Activated CD4-positive, alpha-beta T cell treated with anti-CD3 and anti-CD28 coated beads, Interleukin-2, amount 10 ng/mL, durations not matched to agents 7 days and 5 days (primary cell): ENCODE measurements around the gene ELAVL3. TPM values are rescaled to one million over a fixed set of nuclear protein-coding genes. Genes with fewer than 3 reads are reported as not detected.
"Not testable (repeated sequence)": the region's sequence is repeated elsewhere in the genome, so short reads cannot be mapped to it uniquely, and the experiment has no call there.

Source experiments
- CTCF ChIA-PET: fragments of 350-600 bp; sonication (Branson Sonifier 250); formaldehyde crosslinking; loops from one replicate; lab custom pipeline; 2021; ENCODE audit warnings: antibody characterized with exemption; lab: Charles Lee
- POLR2A ChIA-PET: fragments of 350-600 bp; sonication (Branson Sonifier 250); formaldehyde crosslinking; loops from one replicate; lab custom pipeline; 2021; ENCODE audit warnings: antibody characterized with exemption; lab: Charles Lee
- DNase-seq: peaks from one replicate; pipeline ENCODE4 v3.0.0-alpha.2; 2020
- H3K27ac Mint-ChIP-seq: one replicate; pipeline ENCODE4 v1.8.0; 2021; ENCODE audit warnings: mild to moderate bottlenecking, moderate library complexity, mixed read lengths
- H3K27me3 Mint-ChIP-seq: one replicate; pipeline ENCODE4 v1.8.0; 2021; ENCODE audit warnings: mixed read lengths
- H3K36me3 Mint-ChIP-seq: one replicate; pipeline ENCODE4 v1.8.0; 2021; ENCODE audit warnings: low read depth, mixed read lengths
- H3K4me1 Mint-ChIP-seq: one replicate; pipeline ENCODE4 v1.8.0; 2021; ENCODE audit warnings: mixed read lengths
- H3K4me3 Mint-ChIP-seq: one replicate; pipeline ENCODE4 v1.8.0; 2021; ENCODE audit warnings: mild to moderate bottlenecking, moderate library complexity, mixed read lengths
- H3K9me3 Mint-ChIP-seq: one replicate; pipeline ENCODE4 v1.8.0; 2021; ENCODE audit warnings: mixed read lengths
- total RNA-seq, 2 experiments: library from RNA; stranded (reverse); gene quantifications; one replicate each; pipeline ENCODE4 v1.2.3, GENCODE V29; 2021

ELAVL3 gene
- total RNA-seq, 2 experiments from 2014 or later, result 0.50 TPM; not detected in 1

GRCh38 chr19:11444059-11444458 lies 36.8 kb downstream of the ELAVL3 start:
- POLR2A ChIA-PET, result no interaction called here
- Mint-ChIP-seq H3K4me3 (no peak overlapping the region), H3K27me3 (no peaks in the 10 kb centered on the region), H3K9me3 (no peaks in the 10 kb centered on the region), H3K36me3 (peaks cover 24% of the 10 kb centered on the region), H3K4me1 (peaks cover 5% of the 10 kb centered on the region), H3K27ac (no peak overlapping the region)
- no peak for DNase-seq
- CTCF ChIA-PET, result interaction anchor here (1.1 to 2.0 kb wide), 3 partner anchors 9 to 39 kb away, joined by 3 to 8 read pairs (median 7); partner anchors contain the start of genes ODAD3 and PRKCSH

- Mint-ChIP-seq H3K4me1 (peaks cover 32% of the 10 kb centered on the region), H3K27ac (peak overlapping the region; percentile 65), H3K27me3 (no peaks in the 10 kb centered on the region), H3K9me3 (no peaks in the 10 kb centered on the region), H3K4me3 (peak overlapping the region; percentile 49), H3K36me3 (peaks cover 38% of the 10 kb centered on the region)
- POLR2A ChIA-PET, result no interaction called here
- CTCF ChIA-PET, result interaction anchor here (0.6 kb wide), 1 partner anchor 148 kb away, joined by 3 read pairs; no protein-coding TSS in a partner anchor
- no peak for DNase-seq
Observed at GRCh38 chr19:11437955-11438354, 42.9 kb downstream of the ELAVL3 start.

GRCh38 chr19:11435833-11436313 lies 45.0 kb downstream of the ELAVL3 start:
- Mint-ChIP-seq H3K4me1 (peaks cover 29% of the 10 kb centered on the region), H3K27ac (peak overlapping the region; percentile 96), H3K9me3 (no peaks in the 10 kb centered on the region), H3K27me3 (no peaks in the 10 kb centered on the region), H3K4me3 (peak overlapping the region; percentile 98), H3K36me3 (peaks cover 22% of the 10 kb centered on the region)
- DNase-seq, result peak; percentile 20
- CTCF ChIA-PET, result interaction anchor here (0.6 to 2.1 kb wide), 26 partner anchors 8 to 1891 kb away, joined by 3 to 26 read pairs (median 4); partner anchors contain the start of genes ELAVL3, EPOR, RAB3D and RGL3
- POLR2A ChIA-PET, result no interaction called here

DNA sequence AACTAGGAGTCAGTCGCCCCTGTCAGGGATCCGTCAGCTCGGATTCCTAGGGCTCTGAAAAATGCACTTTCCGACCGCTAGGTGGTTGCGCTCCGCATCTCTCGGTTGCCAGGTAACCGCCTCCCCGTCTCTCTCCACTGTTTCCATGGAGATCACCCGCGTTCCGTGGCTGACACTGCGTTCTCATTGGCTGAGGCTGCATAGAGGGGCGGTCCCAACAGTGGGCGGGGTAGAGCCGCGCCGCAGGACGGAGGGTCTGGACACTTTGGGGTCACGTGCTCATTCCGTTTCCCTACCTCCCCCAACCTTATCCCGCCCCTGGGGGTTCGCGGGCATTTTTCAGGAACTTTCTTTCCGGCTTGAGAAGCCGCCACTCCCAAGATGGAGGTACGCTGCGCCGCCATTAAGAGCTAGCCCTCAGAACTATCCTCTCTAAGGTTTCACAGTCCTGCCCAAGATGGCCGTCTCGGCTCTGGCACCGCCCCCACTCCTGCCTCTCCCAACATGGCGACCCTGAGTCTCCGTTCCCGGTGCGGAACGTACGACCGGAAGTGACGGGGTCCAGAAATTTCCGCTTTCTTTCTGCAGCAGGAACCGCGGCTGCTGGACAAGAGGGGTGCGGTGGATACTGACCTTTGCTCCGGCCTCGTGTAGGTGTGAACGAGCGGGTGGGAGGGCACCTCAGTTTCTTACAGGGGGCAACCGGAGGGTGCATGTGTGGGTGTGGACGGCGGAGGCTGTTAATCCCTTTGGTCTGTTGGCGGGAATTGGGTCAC lies 45.6 kb downstream of the ELAVL3 start, which contains the start of the genes ODAD3 and PRKCSH:
TSS of gene ODAD3 (minus strand) at position 65 of the 776 bp plus-strand sequence. CDS start 105 bp downstream, outside the sequence.
TSS of gene PRKCSH (plus strand) at position 579 of the 776 bp plus-strand sequence. CDS start 483 bp downstream, outside the sequence.
- peak within 1 kb of the TSS; percentile 96 for H3K27ac Mint-ChIP-seq
- ChIA-PET POLR2A (interaction anchor here (1.0 kb wide), 2 partner anchors 13 to 54 kb away, joined by 3 to 7 read pairs; no protein-coding TSS in a partner anchor), CTCF (interaction anchor here (0.6 to 2.1 kb wide), 32 partner anchors 8 to 1891 kb away, joined by 3 to 26 read pairs (median 4); partner anchors contain the start of genes CCDC159, ELAVL3, EPOR and RAB3D)
- H3K9me3 Mint-ChIP-seq, result no peaks in the 10 kb centered on the region
- H3K4me1 Mint-ChIP-seq, result peaks cover 27% of the 10 kb centered on the region
- peak within 1 kb of the TSS; percentile 98 for H3K4me3 Mint-ChIP-seq
- DNase-seq, result peak; percentile 100
- H3K36me3 Mint-ChIP-seq, result peaks cover 20% of the 10 kb centered on the region
- peaks cover 2% of the 10 kb centered on the region for H3K27me3 Mint-ChIP-seq

DNA sequence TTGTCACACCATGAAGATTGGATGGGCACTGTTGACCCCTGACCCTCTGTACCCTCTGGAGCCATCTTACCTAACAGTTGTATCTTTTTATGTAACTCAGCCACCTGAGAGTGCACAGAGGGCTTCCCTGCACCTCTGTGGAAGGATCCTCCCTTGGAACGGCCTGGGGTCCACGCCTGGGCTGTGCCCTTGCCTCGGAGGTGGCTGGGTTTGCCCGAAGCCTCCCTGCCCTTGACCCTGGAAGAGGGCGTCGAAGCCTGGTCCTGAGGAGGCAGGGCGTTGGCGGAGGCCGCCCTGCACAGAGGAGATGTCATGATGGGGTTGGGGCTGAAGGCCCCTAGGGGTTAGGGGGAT lies 46.2 kb downstream of the ELAVL3 start:
- CTCF ChIA-PET, result interaction anchor here (0.6 to 2.1 kb wide), 24 partner anchors 8 to 275 kb away, joined by 3 to 26 read pairs (median 4); partner anchors contain the start of genes CCDC159, EPOR, RGL3 and TMEM205
- Mint-ChIP-seq H3K4me3 (peak overlapping the region; percentile 98), H3K4me1 (peaks cover 27% of the 10 kb centered on the region), H3K36me3 (peaks cover 20% of the 10 kb centered on the region), H3K27ac (peak overlapping the region; percentile 96), H3K27me3 (peaks cover 2% of the 10 kb centered on the region), H3K9me3 (no peaks in the 10 kb centered on the region)
- no peak for DNase-seq
- POLR2A ChIA-PET, result interaction anchor here (1.0 kb wide), 2 partner anchors 12 to 53 kb away, joined by 3 to 7 read pairs; no protein-coding TSS in a partner anchor

DNA sequence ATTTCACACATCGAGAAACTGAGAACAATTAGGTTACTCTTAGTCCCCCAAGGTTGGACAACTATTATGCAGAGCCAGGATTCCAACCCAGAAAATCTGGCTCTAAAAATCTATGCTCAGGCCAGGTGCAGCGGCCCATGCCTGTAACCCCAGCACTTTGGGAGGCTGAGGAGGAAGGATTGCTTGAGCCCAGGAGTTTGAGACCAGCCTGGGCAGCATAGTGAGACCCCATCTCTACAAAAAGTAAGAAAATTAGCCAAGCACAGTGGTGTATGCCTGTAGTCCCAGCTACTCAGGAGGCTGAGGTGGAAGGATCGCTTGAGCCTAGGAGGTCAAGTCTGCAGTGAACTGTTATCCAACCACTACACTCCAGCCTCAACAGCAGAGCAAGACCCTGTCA lies 47.3 kb downstream of the ELAVL3 start:
- H3K4me3 Mint-ChIP-seq, H3K27ac Mint-ChIP-seq, H3K9me3 Mint-ChIP-seq, POLR2A ChIA-PET, CTCF ChIA-PET, H3K27me3 Mint-ChIP-seq, DNase-seq: not testable (repeated sequence)
- H3K4me1 Mint-ChIP-seq, result peaks cover 27% of the 10 kb centered on the region
- H3K36me3 Mint-ChIP-seq, result peaks cover 17% of the 10 kb centered on the region

DNA sequence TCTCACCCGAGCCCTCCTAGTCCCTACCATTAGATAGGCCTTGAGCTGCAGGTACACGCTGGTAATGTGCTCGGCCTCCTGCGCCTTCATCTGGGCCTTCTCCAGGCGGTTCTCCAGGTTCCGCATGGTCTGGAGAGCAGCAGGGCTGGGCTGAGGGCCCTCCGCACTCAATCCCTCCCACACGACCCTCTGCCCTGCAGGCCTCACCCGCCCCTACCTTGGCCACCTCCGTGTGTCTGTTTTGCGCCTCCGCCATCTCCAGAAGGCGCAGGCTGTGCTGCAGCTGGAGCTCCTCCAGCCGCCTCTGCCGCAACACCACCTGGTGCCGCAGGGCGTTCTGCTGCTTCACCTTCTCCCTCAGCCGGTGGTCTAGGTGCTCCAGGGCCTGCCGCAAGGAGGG lies 54.2 kb downstream of the ELAVL3 start:
- Mint-ChIP-seq H3K9me3 (peaks cover 2% of the 10 kb centered on the region), H3K27me3 (peaks cover 24% of the 10 kb centered on the region), H3K4me3 (no peak overlapping the region), H3K27ac (no peak overlapping the region), H3K36me3 (no peaks in the 10 kb centered on the region), H3K4me1 (peaks cover 19% of the 10 kb centered on the region)
- ChIA-PET CTCF (interaction anchor here (1.4 kb wide), 1 partner anchor 8 kb away, joined by 7 read pairs; the partner anchor contains the start of genes ODAD3 and PRKCSH), POLR2A (no interaction called here)
- DNase-seq, result no peak

DNA sequence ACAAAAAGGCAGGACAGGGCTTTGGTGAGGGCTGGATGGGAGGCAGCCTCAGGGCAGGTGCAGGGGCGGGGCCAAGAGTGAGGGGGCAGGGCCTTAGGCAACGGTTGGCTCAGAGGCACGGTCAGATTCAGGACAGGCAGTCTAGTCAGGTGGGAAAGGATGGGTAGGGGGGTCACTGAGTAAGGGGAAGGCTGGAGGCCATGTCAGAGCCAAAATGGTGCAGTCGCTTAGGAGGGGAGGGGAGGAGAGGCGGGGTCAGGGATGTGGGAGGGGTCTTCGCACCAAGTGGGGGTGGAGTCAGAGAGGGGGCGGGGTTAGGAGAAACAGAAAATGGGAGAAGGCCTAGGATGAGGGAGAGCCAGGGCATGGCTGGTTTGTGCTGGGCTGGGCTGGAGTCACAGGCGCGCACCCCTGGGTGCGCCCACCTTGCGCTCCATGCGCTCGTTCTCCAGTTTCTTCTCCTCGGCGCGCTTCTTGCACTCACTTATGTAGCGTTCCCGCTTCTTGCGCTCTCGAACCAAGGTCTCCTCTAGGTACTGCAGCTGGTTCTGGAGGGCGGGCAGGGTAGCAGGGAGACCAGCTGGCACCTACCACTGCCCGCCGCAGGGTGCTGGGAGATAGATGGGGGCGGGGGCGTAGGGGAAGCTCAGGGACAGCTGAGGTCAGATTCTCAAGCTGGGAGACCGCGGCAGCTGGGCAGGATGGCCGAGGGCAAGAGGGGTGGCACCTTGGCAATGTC lies 55.0 kb downstream of the ELAVL3 start:
- Mint-ChIP-seq H3K4me1 (peaks cover 26% of the 10 kb centered on the region), H3K9me3 (peaks cover 2% of the 10 kb centered on the region), H3K36me3 (no peaks in the 10 kb centered on the region), H3K4me3 (no peak overlapping the region), H3K27ac (no peak overlapping the region), H3K27me3 (peaks cover 32% of the 10 kb centered on the region)
- DNase-seq, result no peak
- ChIA-PET CTCF (interaction anchor here (1.4 kb wide), 1 partner anchor 9 kb away, joined by 7 read pairs; the partner anchor contains the start of genes ODAD3 and PRKCSH), POLR2A (no interaction called here)

GRCh38 chr19:11423791-11424181 lies 57.1 kb downstream of the ELAVL3 start:
- peaks cover 34% of the 10 kb centered on the region for H3K4me1 Mint-ChIP-seq
- H3K27me3 Mint-ChIP-seq, result peaks cover 44% of the 10 kb centered on the region
- H3K27ac Mint-ChIP-seq, result no peak overlapping the region
- no peaks in the 10 kb centered on the region for H3K36me3 Mint-ChIP-seq
- no peak overlapping the region for H3K4me3 Mint-ChIP-seq
- H3K9me3 Mint-ChIP-seq, result peaks cover 2% of the 10 kb centered on the region
- CTCF ChIA-PET, result interaction anchor here (0.6 to 3.7 kb wide), 5 partner anchors 11 to 157 kb away, joined by 3 to 18 read pairs (median 6); partner anchors contain the start of genes ODAD3 and PRKCSH
- POLR2A ChIA-PET, result no interaction called here
- DNase-seq, result no peak

- Mint-ChIP-seq H3K4me3 (no peak overlapping the region), H3K9me3 (peaks cover 2% of the 10 kb centered on the region), H3K27ac (no peak overlapping the region), H3K36me3 (no peaks in the 10 kb centered on the region), H3K4me1 (peaks cover 34% of the 10 kb centered on the region), H3K27me3 (peaks cover 50% of the 10 kb centered on the region)
- ChIA-PET CTCF (interaction anchor here (0.6 to 3.7 kb wide), 7 partner anchors 12 to 158 kb away, joined by 3 to 18 read pairs (median 3); partner anchors contain the start of genes ODAD3 and PRKCSH), POLR2A (interaction anchor here (0.6 kb wide), 1 partner anchor 153 kb away, joined by 3 read pairs; no protein-coding TSS in a partner anchor)
- DNase-seq, result no peak
Observed at GRCh38 chr19:11423164-11423790, 57.6 kb downstream of the ELAVL3 start.

DNA sequence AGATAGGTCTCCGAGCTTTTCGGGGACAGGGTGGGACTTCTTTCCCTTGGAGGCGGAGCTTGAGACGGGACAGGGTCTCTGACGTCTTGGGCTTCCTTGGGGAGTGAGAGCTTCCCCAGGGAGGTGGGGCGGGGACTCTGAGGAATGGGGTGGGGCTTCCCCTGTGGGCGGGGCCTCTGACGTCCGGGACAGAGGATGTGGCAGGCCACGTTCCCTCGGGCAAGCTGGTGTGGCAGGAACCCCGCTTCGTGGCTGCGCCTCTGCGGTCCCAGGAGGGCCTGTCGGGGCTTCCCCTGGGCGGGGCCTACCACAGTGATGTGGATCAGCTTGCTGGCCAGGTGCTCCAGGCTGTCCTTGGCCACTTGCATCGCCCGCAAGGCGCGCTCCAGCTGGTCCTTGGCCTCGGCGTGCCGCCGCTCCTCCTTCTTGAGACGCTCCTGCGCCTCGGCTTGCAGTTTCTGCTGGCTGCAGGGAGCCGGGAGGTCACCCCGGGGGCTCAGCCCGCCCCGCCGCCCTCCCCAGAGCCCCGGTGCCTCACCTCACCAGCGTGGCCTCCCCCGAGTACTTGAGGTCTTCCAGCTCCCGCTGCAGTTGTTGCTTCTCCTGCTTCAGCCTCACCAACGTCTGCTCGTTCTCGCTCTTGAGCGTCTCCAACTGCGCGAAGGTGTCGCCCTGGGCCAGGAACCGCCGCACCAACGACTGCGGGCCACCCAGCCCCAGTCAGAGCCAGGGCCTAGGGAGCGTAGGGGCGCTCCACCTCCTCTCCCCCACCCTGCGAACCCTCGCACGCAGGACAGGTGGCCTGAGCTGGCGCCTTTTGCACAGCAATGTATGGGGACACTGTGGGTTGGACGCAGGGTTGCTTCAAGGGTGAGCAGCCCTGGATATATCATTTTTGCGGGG lies 58.4 kb downstream of the ELAVL3 start:
- peak overlapping the region; percentile 36 for H3K27ac Mint-ChIP-seq
- peak overlapping the region; percentile 49 for H3K4me3 Mint-ChIP-seq
- peaks cover 2% of the 10 kb centered on the region for H3K9me3 Mint-ChIP-seq
- ChIA-PET POLR2A (interaction anchor here (0.6 kb wide), 2 partner anchors 12 to 152 kb away, joined by 3 read pairs; partner anchors contain the start of gene ODAD3), CTCF (interaction anchor here (0.5 to 4.5 kb wide), 9 partner anchors 13 to 763 kb away, joined by 3 to 26 read pairs (median 4); partner anchors contain the start of genes ODAD3 and PRKCSH)
- H3K4me1 Mint-ChIP-seq, result peaks cover 34% of the 10 kb centered on the region
- no peaks in the 10 kb centered on the region for H3K36me3 Mint-ChIP-seq
- DNase-seq, result peak; percentile 62
- H3K27me3 Mint-ChIP-seq, result peaks cover 57% of the 10 kb centered on the region
